GM12878 (cell line): ENCODE measurements around the gene MGAT5. TPM values are rescaled to one million over a fixed set of nuclear protein-coding genes. Genes with fewer than 3 reads are reported as not detected.

ENCODE experiments used
- ATAC-seq: fragments of 200-7000 bp; cut with Tn5 transposase; 3 replicates; pipeline ENCODE4 v1.9.1; 2020; ENCODE audit warnings: mild to moderate bottlenecking, moderate library complexity
- BruUV-seq: library from RNA; stranded (reverse); fragments of 400-500 nt; replicated peaks from 2 replicates; lab custom pipeline; 2021; lab: Mats Ljungman, UMichigan
- CTCF ChIA-PET: fragments of 300-600 bp; sonication (Branson Sonifier 250); formaldehyde crosslinking; extraction: SDS; loops from one replicate; lab custom pipeline; 2021; ENCODE audit warnings: inconsistent platforms; lab: Yijun Ruan, JAX
- POLR2A ChIA-PET: fragments of 350-600 bp; formaldehyde crosslinking; extraction: SDS; loops from one replicate; lab custom pipeline; 2021; ENCODE audit warnings: inconsistent platforms; lab: Charles Lee
- RAD21 ChIA-PET: fragments of 300-600 bp; sonication (Branson Sonifier 250); formaldehyde crosslinking; loops from one replicate; lab custom pipeline; 2023; ENCODE audit warnings: antibody characterized with exemption; ENCODE audit not compliant: unreplicated experiment; lab: Charles Lee
- SMC1A ChIA-PET: fragments of 300-600 bp; sonication (Branson Sonifier 250); formaldehyde crosslinking; loops from one replicate; lab custom pipeline; 2023; ENCODE audit not compliant: unreplicated experiment, uncharacterized antibody; lab: Charles Lee
- DNase-seq: peaks from one replicate; pipeline ENCODE4 v3.0.0-alpha.2; 2011; ENCODE audit warnings: low read depth, low spot score
- FAIRE-seq: peaks from 3 replicates; lab custom pipeline; 2011; peaks lifted over from hg19 to GRCh38; lab: Jason Lieb, UNC
- H2AFZ ChIP-seq: 2 replicates; pipeline ENCODE4 v1.6.0; 2011; ENCODE audit warnings: low read depth, low read length, control low read depth; ENCODE audit not compliant: control insufficient read depth
- H3K27ac ChIP-seq: 2 replicates; pipeline ENCODE4 v1.5.1; 2011; ENCODE audit warnings: control low read depth; ENCODE audit not compliant: control insufficient read depth, insufficient read depth
- H3K27me3 ChIP-seq, 2 experiments: replicated peaks in 1 of 2; 2 replicates each; pipeline versions ENCODE4 v1.6.0 to v1.6.1; 2011; ENCODE audit warnings: low read length in 1 of 2; ENCODE audit not compliant: control insufficient read depth in 2 of 2, insufficient read depth in 2 of 2
- H3K36me3 ChIP-seq, 2 experiments: 2 replicates each; pipeline ENCODE4 v1.5.1; 2011; ENCODE audit warnings: low read length in 1 of 2; ENCODE audit not compliant: control insufficient read depth in 2 of 2, insufficient read depth in 2 of 2
- H3K4me1 ChIP-seq: 2 replicates; pipeline ENCODE4 v1.6.1; 2011; ENCODE audit warnings: mild to moderate bottlenecking, low read length, moderate library complexity, mixed read lengths; ENCODE audit not compliant: control insufficient read depth, insufficient read depth
- H3K4me2 ChIP-seq: 2 replicates; pipeline ENCODE4 v1.6.0; 2011; ENCODE audit warnings: control low read depth; ENCODE audit not compliant: control insufficient read depth, insufficient read depth
- H3K4me3 ChIP-seq: fragments of 200-600 bp; sonication (generic); 2 replicates; pipeline ENCODE4 v1.5.1; 2016
- H3K79me2 ChIP-seq: 2 replicates; pipeline ENCODE4 v1.6.0; 2011; ENCODE audit warnings: low read length; ENCODE audit not compliant: control insufficient read depth, insufficient read depth
- H3K9ac ChIP-seq: 2 replicates; pipeline ENCODE4 v1.8.0; 2011; ENCODE audit warnings: low read length, control low read depth, mixed read lengths; ENCODE audit not compliant: control insufficient read depth, insufficient read depth
- H3K9me3 ChIP-seq: replicated peaks from 3 replicates; pipeline ENCODE4 v1.5.1; 2011; ENCODE audit warnings: mild to moderate bottlenecking, low read length; ENCODE audit not compliant: control insufficient read depth, insufficient read depth
- H4K20me1 ChIP-seq: 2 replicates; pipeline ENCODE4 v1.6.0; 2011; ENCODE audit not compliant: control insufficient read depth, insufficient read depth
- BRCA1 ChIP-seq: IDR thresholded peaks from 2 replicates; pipeline ENCODE4 v1.6.1; 2011; ENCODE audit warnings: low read depth, low read length, improper control_type of control experiment
- CBX5 ChIP-seq: sonication (generic); IDR thresholded peaks from 2 replicates; pipeline ENCODE4 v1.6.1; 2016; ENCODE audit warnings: low read depth, moderate library complexity, mild to moderate bottlenecking, inconsistent platforms
- CHD2 ChIP-seq: IDR thresholded peaks from 2 replicates; pipeline ENCODE4 v1.6.1; 2011; ENCODE audit warnings: low read depth, low read length, improper control_type of control experiment, borderline replicate concordance
- CREB1 ChIP-seq: IDR thresholded peaks from 2 replicates; pipeline ENCODE4 v1.6.1; 2012; ENCODE audit warnings: low read depth, mild to moderate bottlenecking, inconsistent platforms
- FOXM1 ChIP-seq: IDR thresholded peaks from 2 replicates; pipeline ENCODE4 v1.6.1; 2012; ENCODE audit warnings: low read depth, mild to moderate bottlenecking, inconsistent platforms, low read length, moderate library complexity
- MTA2 ChIP-seq: fragments of 450-650 bp; IDR thresholded peaks from 2 replicates; pipeline ENCODE4 v1.6.1; 2016; ENCODE audit warnings: low read depth, mild to moderate bottlenecking, moderate library complexity
- MXI1 ChIP-seq: fragments of 150-350 bp; IDR thresholded peaks from 2 replicates; pipeline ENCODE4 v1.6.1; 2011; ENCODE audit warnings: low read depth, mild to moderate bottlenecking, inconsistent platforms, low read length, improper control_type of control experiment
- NFYB ChIP-seq: IDR thresholded peaks from 2 replicates; pipeline ENCODE4 v1.6.1; 2011; ENCODE audit warnings: low read depth, mild to moderate bottlenecking, low read length, improper control_type of control experiment, moderate library complexity; ENCODE audit not compliant: insufficient read depth
- RCOR1 ChIP-seq: conservative IDR thresholded peaks from 2 replicates; pipeline ENCODE4 v1.6.1; 2012; ENCODE audit warnings: low read depth, low read length, improper control_type of control experiment
- RUNX3 ChIP-seq: IDR thresholded peaks from 2 replicates; pipeline ENCODE4 v1.6.1; 2012; ENCODE audit warnings: low read length, inconsistent platforms
- STAT1 ChIP-seq: fragments of 450-650 bp; conservative IDR thresholded peaks from 2 replicates; pipeline ENCODE4 v1.6.1; 2014; ENCODE audit warnings: antibody characterized with exemption, mild to moderate bottlenecking
- YY1 ChIP-seq: IDR thresholded peaks from 2 replicates; pipeline ENCODE4 v1.6.1; 2011; ENCODE audit warnings: low read depth, mild to moderate bottlenecking, low read length
- ZNF217 ChIP-seq: fragments of 450-650 bp; IDR thresholded peaks from 2 replicates; pipeline ENCODE4 v1.6.1; 2017; ENCODE audit warnings: antibody characterized with exemption, mild to moderate bottlenecking
- ZNF274 ChIP-seq: IDR thresholded peaks from one replicate; pipeline ENCODE4 v1.8.0; 2011; ENCODE audit not compliant: insufficient read length, insufficient read depth
- WGBS: methylation state at CpG from one replicate; pipeline ENCODE4 v1.1.6; 2016; ENCODE audit warnings: low lambda C conversion rate; ENCODE audit not compliant: insufficient replicate concordance, insufficient coverage; ENCODE audit errors: missing lambda C conversion rate; 5-methylcytosine and 5-hydroxymethylcytosine counted together
- in situ Hi-C: fragments of 300-500 bp; cut with MboI; formaldehyde crosslinking; loops from 9 replicates; pipeline ENCODE4 v1.14.3; 2018; ENCODE audit warnings: mixed read lengths
- intact Hi-C: fragments of 100-400 bp; cut with micrococcal nuclease; formaldehyde crosslinking; loops from one replicate; pipeline ENCODE4 v1.14.2; 2022; ENCODE audit not compliant: unreplicated experiment
- polyA plus RNA-seq, 11 experiments: library from polyadenylated mRNA; depleted of rRNA in 4 of 11; unstranded in 6 of 11; stranded (reverse) in 5 of 11; fragments of >200 nt; fragmentation: Nextera tagmentation in 4 of 11; fragmentation: Illumina TruSeq in 1 of 11; extraction: Ambion mirVana in 4 of 11; extraction: Trizol in 1 of 11; gene quantifications; 1 replicate in 1 of 11; 2 replicates in 10 of 11; pipeline versions ENCODE4 v1.2.1 to v1.2.3, GENCODE V29; 2011 to 2016; ENCODE audit warnings: inconsistent platforms in 2 of 11, missing spikeins in 2 of 11, low read depth in 1 of 11
- total RNA-seq, 4 experiments: library from RNA; depleted of rRNA in 3 of 4; stranded (reverse); fragments of >200 nt in 3 of 4; fragmentation: Illumina TruSeq in 1 of 4; extraction: Trizol in 1 of 4; gene quantifications; 2 replicates each; pipeline versions ENCODE4 v1.2.1 to v1.2.3, GENCODE V29; 2013 to 2021

MGAT5 gene
- total and polyA plus RNA-seq, 10 of the 15 experiments (the other 5 are each of a cell fraction or from before 2014, with no cell fraction given), result 4.9 to 104 (median 36.2) TPM

DNA sequence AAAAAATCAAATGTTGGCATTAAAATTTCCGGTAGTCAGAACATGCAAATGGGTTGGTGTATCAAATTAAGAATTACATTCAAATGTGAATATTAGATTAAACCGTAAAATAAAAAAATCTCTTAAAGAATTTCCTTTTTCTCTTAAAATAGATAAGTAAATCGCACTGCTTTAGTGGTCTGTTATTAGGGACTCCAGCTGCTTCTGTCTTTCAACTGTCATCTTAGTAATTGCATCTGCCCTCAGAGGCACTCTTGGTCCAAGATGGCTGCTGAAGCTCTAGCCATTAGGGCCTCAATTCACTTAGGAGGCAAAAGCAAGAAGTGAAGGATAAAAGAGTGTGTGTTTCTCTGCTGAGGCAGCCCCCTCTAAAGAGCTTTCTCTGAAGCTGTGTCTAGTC lies 132.4 kb downstream of the MGAT5 start:
- POLR2A ChIA-PET, result no interaction called here

DNA sequence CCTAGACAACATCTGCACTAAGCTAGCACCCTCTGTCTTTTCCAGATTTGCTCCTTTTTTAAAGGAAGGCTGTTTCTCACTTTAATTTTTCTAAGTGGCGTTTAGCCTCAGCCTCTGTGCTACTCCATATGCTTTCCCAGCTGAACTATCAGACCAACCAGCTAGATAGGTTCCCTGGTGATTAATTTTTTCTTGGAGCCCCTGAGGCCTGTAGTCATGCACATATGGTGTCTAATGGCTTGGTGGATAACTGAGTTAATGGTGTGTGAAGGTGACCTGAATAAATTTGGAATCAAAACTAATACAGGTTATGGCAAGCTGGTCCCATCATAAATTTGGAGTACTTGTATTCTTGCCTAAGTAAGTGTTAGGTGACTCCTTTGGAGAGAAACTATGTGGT lies 135.5 kb downstream of the MGAT5 start:
- TF ChIP-seq ZNF217 (no peak), MTA2 (no peak), CREB1 (no peak), NFYB (no peak), STAT1 (no peak), BRCA1 (no peak), CHD2 (no peak), MXI1 (no peak), RUNX3 (no peak)
- ChIA-PET RAD21 (no interaction called here), POLR2A (interaction anchor here (0.6 kb wide), 1 partner anchor 125 kb away, joined by 4 read pairs; no protein-coding TSS in a partner anchor), CTCF (interaction anchor here (0.9 to 2.1 kb wide), 3 partner anchors 9 to 271 kb away, joined by 3 to 5 read pairs (median 3); no protein-coding TSS in a partner anchor), SMC1A (interaction anchor here (0.6 to 1.2 kb wide), 4 partner anchors 16 to 381 kb away, joined by 3 read pairs; no protein-coding TSS in a partner anchor)
- Histone ChIP-seq H3K9me3 (no peaks in the 10 kb centered on the region), H3K4me2 (no peak overlapping the region), H3K4me3 (no peak overlapping the region), H3K27me3 (no peaks in the 10 kb centered on the region), H3K4me1 (peaks cover 21% of the 10 kb centered on the region), H4K20me1 (no peaks in the 10 kb centered on the region), H3K9ac (no peak overlapping the region), H2AFZ (no peak overlapping the region), H3K79me2 (no peaks in the 10 kb centered on the region), H3K36me3 (peaks cover 0 to 10% of the 10 kb centered on the region in 2 experiments; a peak in 3 of 4 replicates), H3K27ac (no peak overlapping the region)
- intact Hi-C loops, result no loop called here
- in situ Hi-C loops, result no loop called here
- ATAC-seq (no peak), FAIRE-seq (no peak), DNase-seq (no peak)
- 100% methylated on average over 1 of the region's 1 CpG for WGBS
- BruUV-seq, result no TSS peak

More for the DNA sequence above, 132.4 kb downstream of the MGAT5 start:
- BruUV-seq, result no TSS peak
- 98% methylated on average over 3 of the region's 3 CpGs for WGBS
- RAD21 ChIA-PET, result no interaction called here
- no peak for DNase-seq
- H2AFZ ChIP-seq, result no peak overlapping the region
- no peaks in the 10 kb centered on the region for H3K79me2 ChIP-seq
- no peaks in the 10 kb centered on the region for H3K9me3 ChIP-seq
- intact Hi-C loops, result no loop called here
- TF ChIP-seq YY1 (0 out of 2 replicates have a peak, but pooled peaks have one; percentile 23), ZNF274 (no peak), FOXM1 (no peak), RCOR1 (no peak), CBX5 (no peak)
- CTCF ChIA-PET, result interaction anchor here (2.7 kb wide), 1 partner anchor 26 kb away, joined by 16 read pairs; no protein-coding TSS in a partner anchor
- in situ Hi-C loops, result no loop called here
- H3K9ac ChIP-seq, result no peak overlapping the region
- H4K20me1 ChIP-seq, result no peaks in the 10 kb centered on the region
- no peak for FAIRE-seq
- peaks cover 0 to 13% of the 10 kb centered on the region in 2 experiments; a peak in 1 of 4 replicates for H3K36me3 ChIP-seq
- H3K27me3 ChIP-seq, result no peaks in the 10 kb centered on the region
- H3K4me1 ChIP-seq, result peaks cover 6% of the 10 kb centered on the region
- no peak overlapping the region for H3K27ac ChIP-seq
- H3K4me3 ChIP-seq, result no peak overlapping the region
- no peak for ATAC-seq
- no peak overlapping the region for H3K4me2 ChIP-seq
- SMC1A ChIA-PET, result interaction anchor here (1.5 to 2.0 kb wide), 2 partner anchors 188 to 268 kb away, joined by 3 to 5 read pairs; no protein-coding TSS in a partner anchor
